CD14-positive monocyte (primary cell): Measurements from ENCODE around the gene RANGRF. TPM values are rescaled to one million over a fixed set of nuclear protein-coding genes. Genes with fewer than 3 reads are reported as not detected.

Source experiments
- DNase-seq, 3 donors: peaks; one replicate each; pipeline ENCODE4 v3.0.0-alpha.2; 2011 to 2022
- H2AFZ ChIP-seq: 2 replicates; pipeline ENCODE4 v1.6.0; 2012; ENCODE audit warnings: mild to moderate bottlenecking, low read depth, low read length, inconsistent platforms; ENCODE audit not compliant: insufficient read depth, poor library complexity, severe bottlenecking
- H3K27ac ChIP-seq, 2 donors: 1 replicate in 1 of 2; 2 replicates in 1 of 2; pipeline ENCODE4 v1.5.1; 2012 to 2013; ENCODE audit warnings: low read length in 2 of 2, control low read depth in 1 of 2, inconsistent platforms in 1 of 2, low read depth in 1 of 2, mild to moderate bottlenecking in 1 of 2
- H3K27me3 ChIP-seq, 2 donors: one replicate each; pipeline versions ENCODE4 v1.6.0 to v1.6.1; 2011 to 2013; ENCODE audit warnings: low read length in 2 of 2; ENCODE audit not compliant: control insufficient read depth in 2 of 2, insufficient read depth in 2 of 2
- H3K36me3 ChIP-seq, 2 donors: replicated peaks in 1 of 2; 1 replicate in 1 of 2; 2 replicates in 1 of 2; pipeline versions ENCODE4 v1.5.1 to v1.6.1; 2012 to 2013; ENCODE audit warnings: low read length in 2 of 2, control low read depth in 1 of 2, inconsistent platforms in 1 of 2, mild to moderate bottlenecking in 1 of 2; ENCODE audit not compliant: insufficient read depth in 2 of 2, control insufficient read depth in 1 of 2
- H3K4me1 ChIP-seq, 2 donors: 1 replicate in 1 of 2; 2 replicates in 1 of 2; pipeline versions ENCODE4 v1.5.1 to v1.6.1; 2012 to 2013; ENCODE audit warnings: low read length in 2 of 2, control low read depth in 1 of 2, inconsistent platforms in 1 of 2, mild to moderate bottlenecking in 1 of 2, moderate library complexity in 1 of 2; ENCODE audit not compliant: insufficient read depth in 2 of 2, control insufficient read depth in 1 of 2
- H3K4me2 ChIP-seq: replicated peaks from 2 replicates; pipeline ENCODE3; 2012; ENCODE audit warnings: low read length, moderate library complexity, mild to moderate bottlenecking; ENCODE audit not compliant: poor library complexity, severe bottlenecking; ENCODE audit errors: extremely low read depth
- H3K4me3 ChIP-seq, 3 experiments: fragments of 200-600 bp in 1 of 3; sonication (generic) in 1 of 3; replicated peaks in 1 of 3; 1 replicate in 2 of 3; 2 replicates in 1 of 3; pipeline ENCODE4 v1.5.1; 2011 to 2013; ENCODE audit warnings: low read length in 3 of 3, mild to moderate bottlenecking in 3 of 3, control low read depth in 2 of 3, low read depth in 2 of 3, inconsistent platforms in 1 of 3, moderate library complexity in 1 of 3
- H3K79me2 ChIP-seq: 2 replicates; pipeline ENCODE4 v1.6.0; 2012; ENCODE audit warnings: mild to moderate bottlenecking, control low read depth, inconsistent platforms, low read length, moderate library complexity; ENCODE audit not compliant: insufficient read depth
- H3K9ac ChIP-seq: 2 replicates; pipeline ENCODE4 v1.6.0; 2017; ENCODE audit warnings: low read length, mild to moderate bottlenecking; ENCODE audit not compliant: insufficient read depth, poor library complexity, severe bottlenecking
- H3K9me3 ChIP-seq, 2 donors: replicated peaks in 1 of 2; 1 replicate in 1 of 2; 2 replicates in 1 of 2; pipeline versions ENCODE4 v1.5.1 to v1.6.1; 2012 to 2013; ENCODE audit warnings: low read length in 2 of 2, control low read depth in 1 of 2; ENCODE audit not compliant: control insufficient read depth in 1 of 2, insufficient read depth in 1 of 2
- H4K20me1 ChIP-seq: 2 replicates; pipeline ENCODE4 v1.6.0; 2012; ENCODE audit warnings: mild to moderate bottlenecking, low read length, control low read depth, moderate library complexity; ENCODE audit not compliant: insufficient read depth
- H3K27ac Mint-ChIP-seq, 7 donors: one replicate each; pipeline ENCODE4 v1.8.0; 2020; ENCODE audit warnings: mild to moderate bottlenecking in 7 of 7, mixed read lengths in 7 of 7, moderate library complexity in 6 of 7, inconsistent platforms in 2 of 7
- H3K27me3 Mint-ChIP-seq, 3 donors: one replicate each; pipeline ENCODE4 v1.8.0; 2021 to 2022; ENCODE audit warnings: low read depth in 3 of 3, mild to moderate bottlenecking in 3 of 3, mixed read lengths in 3 of 3, moderate library complexity in 3 of 3, inconsistent platforms in 1 of 3
- H3K36me3 Mint-ChIP-seq, 2 donors: one replicate each; pipeline ENCODE4 v1.8.0; 2020; ENCODE audit warnings: mixed read lengths in 2 of 2, inconsistent platforms in 1 of 2, mild to moderate bottlenecking in 1 of 2
- H3K4me1 Mint-ChIP-seq: one replicate; pipeline ENCODE4 v1.8.0; 2020; ENCODE audit warnings: mild to moderate bottlenecking, mixed read lengths
- H3K4me3 Mint-ChIP-seq, 2 donors: one replicate each; pipeline ENCODE4 v1.8.0; 2020; ENCODE audit warnings: mild to moderate bottlenecking in 2 of 2, mixed read lengths in 2 of 2, moderate library complexity in 1 of 2
- H3K9me3 Mint-ChIP-seq, 7 donors: one replicate each; pipeline ENCODE4 v1.8.0; 2020 to 2022; ENCODE audit warnings: mixed read lengths in 7 of 7, mild to moderate bottlenecking in 6 of 7, moderate library complexity in 6 of 7, inconsistent platforms in 2 of 7
- WGBS: methylation state at CpG from one replicate; pipeline ENCODE4 v1.1.5; 2013; ENCODE audit warnings: missing lambda C conversion rate; ENCODE audit not compliant: insufficient coverage; 5-methylcytosine and 5-hydroxymethylcytosine counted together
- intact Hi-C, 2 donors: fragments of 100-400 bp; cut with micrococcal nuclease; formaldehyde crosslinking; loops; one replicate each; pipeline versions ENCODE4 v1.15.0 to v1.15.1; 2023
- polyA plus RNA-seq, 3 donors: library from polyadenylated mRNA; depleted of rRNA in 1 of 3; unstranded in 2 of 3; stranded (reverse) in 1 of 3; fragments of 300-500 nt in 2 of 3; fragments of >200 nt in 1 of 3; fragmentation: Illumina TruSeq in 2 of 3; gene quantifications; 1 replicate in 2 of 3; 2 replicates in 1 of 3; pipeline ENCODE4 v1.2.3, GENCODE V29; 2012 to 2021
- TF ChIP-seq, protein P1 (sequence below): fragments of 200-600 bp; IDR thresholded peaks from one replicate; pipeline ENCODE4 v1.8.0; 2022; ENCODE audit warnings: antibody characterized with exemption, mild to moderate bottlenecking

The RANGRF gene
- polyA plus RNA-seq, 3 donors, result 27.3 to 34.3 (median 31.7) TPM

DNA sequence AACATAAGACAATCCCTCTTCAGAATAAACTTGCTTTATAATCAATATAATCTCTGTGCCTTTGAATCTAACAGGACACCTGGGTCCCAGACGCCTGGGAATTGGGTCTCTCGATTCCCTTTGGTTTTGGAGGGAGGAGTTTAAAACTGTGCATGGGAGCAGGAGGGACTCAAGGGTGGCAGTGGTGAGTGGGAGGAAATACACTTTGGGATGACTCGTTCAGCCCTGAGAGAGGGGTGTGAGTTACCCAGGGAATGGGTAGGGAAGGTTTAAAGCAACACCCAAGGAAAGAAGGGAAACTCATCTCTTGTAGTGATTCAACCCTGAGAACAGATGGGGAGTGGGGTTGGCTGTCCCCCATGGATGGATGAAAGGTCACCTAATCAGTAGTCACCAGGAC lies 1.6 kb downstream of the RANGRF start:
- Mint-ChIP-seq H3K9me3 (no peaks in the 10 kb centered on the region), H3K27me3 (peaks cover 0 to 1% (median 0%) of the 10 kb centered on the region in 3 donors), H3K36me3 (peaks cover 10 to 12% of the 10 kb centered on the region in 2 donors), H3K4me1 (peaks cover 58% of the 10 kb centered on the region), H3K27ac (peak overlapping the region in 1 of 7 donors; percentile 77), H3K4me3 (peak overlapping the region in 1 of 2 donors; percentile 93)
- Histone ChIP-seq H3K9me3 (no peaks in the 10 kb centered on the region), H3K79me2 (peaks cover 26% of the 10 kb centered on the region), H3K36me3 (no peaks in the 10 kb centered on the region), H3K4me3 (no peak overlapping the region), H3K27ac (no peak overlapping the region), H3K4me1 (peaks cover 40 to 54% of the 10 kb centered on the region in 2 donors), H3K9ac (no peak overlapping the region), H3K27me3 (no peaks in the 10 kb centered on the region), H4K20me1 (no peaks in the 10 kb centered on the region), H2AFZ (no peak overlapping the region), H3K4me2 (no peak overlapping the region)
- TF ChIP-seq, protein P1, sequence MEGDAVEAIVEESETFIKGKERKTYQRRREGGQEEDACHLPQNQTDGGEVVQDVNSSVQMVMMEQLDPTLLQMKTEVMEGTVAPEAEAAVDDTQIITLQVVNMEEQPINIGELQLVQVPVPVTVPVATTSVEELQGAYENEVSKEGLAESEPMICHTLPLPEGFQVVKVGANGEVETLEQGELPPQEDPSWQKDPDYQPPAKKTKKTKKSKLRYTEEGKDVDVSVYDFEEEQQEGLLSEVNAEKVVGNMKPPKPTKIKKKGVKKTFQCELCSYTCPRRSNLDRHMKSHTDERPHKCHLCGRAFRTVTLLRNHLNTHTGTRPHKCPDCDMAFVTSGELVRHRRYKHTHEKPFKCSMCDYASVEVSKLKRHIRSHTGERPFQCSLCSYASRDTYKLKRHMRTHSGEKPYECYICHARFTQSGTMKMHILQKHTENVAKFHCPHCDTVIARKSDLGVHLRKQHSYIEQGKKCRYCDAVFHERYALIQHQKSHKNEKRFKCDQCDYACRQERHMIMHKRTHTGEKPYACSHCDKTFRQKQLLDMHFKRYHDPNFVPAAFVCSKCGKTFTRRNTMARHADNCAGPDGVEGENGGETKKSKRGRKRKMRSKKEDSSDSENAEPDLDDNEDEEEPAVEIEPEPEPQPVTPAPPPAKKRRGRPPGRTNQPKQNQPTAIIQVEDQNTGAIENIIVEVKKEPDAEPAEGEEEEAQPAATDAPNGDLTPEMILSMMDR, result no peak
- intact Hi-C loops, result loop anchor here in 1 of 2 donors (10.0 kb wide), 1 partner anchor 155 kb away; no protein-coding TSS in a partner anchor
- DNase-seq, result no peak
- WGBS, result 54% methylated on average over 3 of the region's 3 CpGs

DNA sequence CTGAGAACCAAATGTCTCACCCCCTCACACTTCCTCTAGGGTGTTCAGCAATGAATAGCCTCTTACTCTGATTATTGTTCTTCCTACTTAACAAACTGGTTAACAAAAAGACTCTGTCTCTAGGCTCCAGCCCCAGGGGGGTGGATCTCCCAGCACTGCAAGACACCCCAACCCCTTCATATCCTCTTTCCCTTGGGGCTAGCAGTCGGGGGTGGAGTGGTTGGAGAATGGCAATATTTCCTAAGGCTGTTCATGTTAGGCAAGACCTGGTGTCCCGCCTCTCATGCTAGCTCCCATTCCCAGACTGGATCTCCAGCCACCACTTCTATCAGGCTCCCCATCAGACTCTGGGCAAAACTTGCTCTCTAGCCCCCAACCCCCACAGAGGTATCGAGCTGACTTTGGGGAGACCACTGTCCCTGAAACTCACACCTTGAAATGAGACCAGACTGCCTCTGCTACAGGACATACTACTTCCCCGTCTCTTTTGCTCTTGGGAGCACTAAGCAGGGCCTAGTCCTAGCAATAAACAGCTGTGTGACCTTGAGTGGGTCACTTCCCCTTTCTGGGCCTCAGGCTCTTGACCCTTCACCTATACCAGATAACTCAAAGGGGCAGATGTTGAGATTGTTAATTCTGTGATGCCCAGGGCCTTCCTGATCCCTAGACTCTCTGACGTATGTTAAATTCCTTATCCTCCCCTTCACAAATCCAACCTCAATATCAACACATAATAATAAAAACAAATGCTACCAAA lies 4.3 kb downstream of the RANGRF start:
- H4K20me1 ChIP-seq, result no peaks in the 10 kb centered on the region
- no peak overlapping the region for H2AFZ ChIP-seq
- peaks cover 26% of the 10 kb centered on the region for H3K79me2 ChIP-seq
- H3K36me3 ChIP-seq, result no peaks in the 10 kb centered on the region
- H3K4me1 ChIP-seq, result peaks cover 40 to 52% of the 10 kb centered on the region in 2 donors
- peak; percentile 7 to 42 (median 29) for DNase-seq
- peaks cover 55% of the 10 kb centered on the region for H3K4me1 Mint-ChIP-seq
- peaks cover 10 to 12% of the 10 kb centered on the region in 2 donors for H3K36me3 Mint-ChIP-seq
- no peak overlapping the region for H3K9ac ChIP-seq
- no peaks in the 10 kb centered on the region for H3K27me3 ChIP-seq
- H3K4me3 Mint-ChIP-seq, result no peak overlapping the region
- intact Hi-C loops, result loop anchor here in 1 of 2 donors (10.0 kb wide), 1 partner anchor 158 kb away; no protein-coding TSS in a partner anchor
- WGBS, result 57% methylated on average over 1 of the region's 5 CpGs
- H3K27me3 Mint-ChIP-seq, result peaks cover 0 to 2% (median 0%) of the 10 kb centered on the region in 3 donors
- peak overlapping the region; percentile 35 to 42 for H3K27ac ChIP-seq
- TF ChIP-seq, protein P1, result no peak
- H3K9me3 Mint-ChIP-seq, result peaks cover 0 to 2% (median 0%) of the 10 kb centered on the region in 7 donors
- H3K9me3 ChIP-seq, result no peaks in the 10 kb centered on the region
- H3K4me3 ChIP-seq, result no peak overlapping the region
- H3K27ac Mint-ChIP-seq, result peak overlapping the region; percentile 30 to 87 (median 73)
- H3K4me2 ChIP-seq, result no peak overlapping the region
